Measurements from ENCODE around the gene GPC3.
"Not testable (repeated sequence)": the region's sequence is repeated elsewhere in the genome, so short reads cannot be mapped to it uniquely, and the experiment has no call there.

The GPC3 gene

GRCh38 chrX:133526773-133527172 is 458.6 kb downstream of the GPC3 start:
- DNase-seq (ENCODE audit: low spot score) = not testable (repeated sequence)

- no peak for DNase-seq (ENCODE audit: low spot score)
These were observed 461.9 kb downstream of the GPC3 start for GRCh38 chrX:133523526-133523925.

- DNase-seq (ENCODE audit: low spot score) = no peak
These were observed 462.3 kb downstream of the GPC3 start for GRCh38 chrX:133523081-133523487.

GRCh38 chrX:133516686-133517085 is 468.7 kb downstream of the GPC3 start:
- DNase-seq (ENCODE audit: low spot score) = no peak

GRCh38 chrX:133514486-133514885 is 470.9 kb downstream of the GPC3 start:
- DNase-seq (ENCODE audit: low spot score) = no peak

- DNase-seq (ENCODE audit: low spot score) = no peak
These were observed 472.3 kb downstream of the GPC3 start for GRCh38 chrX:133513123-133513522.

- DNase-seq (ENCODE audit: low spot score) = no peak
These were observed 474.4 kb downstream of the GPC3 start for GRCh38 chrX:133511041-133511440.

GRCh38 chrX:133497356-133497755 is 488.0 kb downstream of the GPC3 start:
- no peak for DNase-seq (ENCODE audit: low spot score)

GRCh38 chrX:133495464-133496391 is 489.7 kb downstream of the GPC3 start:
- DNase-seq (ENCODE audit: low spot score) = no peak

GRCh38 chrX:133493366-133493765 is 492.0 kb downstream of the GPC3 start:
- DNase-seq (ENCODE audit: low spot score) = no peak

- no peak for DNase-seq (ENCODE audit: low spot score)
These were observed 494.4 kb downstream of the GPC3 start for GRCh38 chrX:133490955-133491354.

Small RNA genes lying within 50 kb of the gene (small RNA-seq; reads per million reads assigned to genes)
- 0 reads per million in 2 experiments for gene RNU6-203P

Measured in SK-N-DZ (cell line).